Glutamatergic neuron (in vitro differentiated cells): Measurements from ENCODE around the gene CMTR2. TPM values are rescaled to one million over a fixed set of nuclear protein-coding genes. Genes with fewer than 3 reads are reported as not detected.

Experiments
- DNase-seq: peaks from one replicate; pipeline ENCODE4 v3.0.0; 2022
- H3K27ac Mint-ChIP-seq: one replicate; pipeline ENCODE4 v1.8.0; 2020; ENCODE audit warnings: mild to moderate bottlenecking, mixed read lengths, inconsistent platforms; ENCODE audit not compliant: unreplicated experiment
- H3K27me3 Mint-ChIP-seq: one replicate; pipeline ENCODE4 v1.8.0; 2020; ENCODE audit warnings: mild to moderate bottlenecking, moderate library complexity, mixed read lengths, inconsistent platforms; ENCODE audit not compliant: unreplicated experiment
- H3K36me3 Mint-ChIP-seq: one replicate; pipeline ENCODE4 v1.8.0; 2020; ENCODE audit warnings: mild to moderate bottlenecking, mixed read lengths, inconsistent platforms; ENCODE audit not compliant: unreplicated experiment
- H3K4me1 Mint-ChIP-seq: one replicate; pipeline ENCODE4 v1.8.0; 2020; ENCODE audit warnings: mild to moderate bottlenecking, low read depth, mixed read lengths, inconsistent platforms; ENCODE audit not compliant: unreplicated experiment
- H3K4me3 Mint-ChIP-seq: one replicate; pipeline ENCODE4 v1.8.0; 2020; ENCODE audit warnings: mild to moderate bottlenecking, mixed read lengths, inconsistent platforms; ENCODE audit not compliant: unreplicated experiment
- H3K9me3 Mint-ChIP-seq: one replicate; pipeline ENCODE4 v1.8.0; 2020; ENCODE audit warnings: mild to moderate bottlenecking, moderate library complexity, mixed read lengths, inconsistent platforms; ENCODE audit not compliant: unreplicated experiment
- CTCF ChIP-seq: fragments of 200-600 bp; sonication (generic); IDR thresholded peaks from one replicate; pipeline ENCODE4 v1.5.0; 2021; ENCODE audit not compliant: partially characterized antibody, unreplicated experiment
- total RNA-seq: library from RNA; stranded (reverse); fragmentation: NEBNext Ultra II Directional; extraction: Animal tissue kit (Norgen Biotek cat#: 25700); gene quantifications from one replicate; pipeline ENCODE4 v1.2.1, GENCODE V29; 2021; ENCODE audit not compliant: unreplicated experiment

Gene CMTR2
- total RNA-seq, 1 donor from 2014 or later: 14.7 TPM

GRCh38 chr16:71246309-71246708 is 42.9 kb downstream of the CMTR2 start:
- H3K9me3 Mint-ChIP-seq: peaks cover 1% of the 10 kb centered on the region
- no peak overlapping the region for H3K4me3 Mint-ChIP-seq
- H3K4me1 Mint-ChIP-seq: peaks cover 8% of the 10 kb centered on the region
- peaks cover 2% of the 10 kb centered on the region for H3K27me3 Mint-ChIP-seq
- no peaks in the 10 kb centered on the region for H3K36me3 Mint-ChIP-seq
- H3K27ac Mint-ChIP-seq: no peak overlapping the region
- TF ChIP-seq CTCF: no peak
- no peak for DNase-seq

- no peak for DNase-seq
- Mint-ChIP-seq H3K4me1 (peaks cover 8% of the 10 kb centered on the region), H3K27ac (no peak overlapping the region), H3K27me3 (peaks cover 2% of the 10 kb centered on the region), H3K4me3 (no peak overlapping the region), H3K36me3 (no peaks in the 10 kb centered on the region), H3K9me3 (peaks cover 1% of the 10 kb centered on the region)
- TF ChIP-seq CTCF: no peak
Observed at GRCh38 chr16:71244521-71244920, 44.7 kb downstream of the CMTR2 start.

GRCh38 chr16:71242601-71243000 is 46.6 kb downstream of the CMTR2 start:
- TF ChIP-seq CTCF: no peak
- H3K36me3 Mint-ChIP-seq: no peaks in the 10 kb centered on the region
- peaks cover 4% of the 10 kb centered on the region for H3K27me3 Mint-ChIP-seq
- no peak for DNase-seq
- H3K9me3 Mint-ChIP-seq: peaks cover 1% of the 10 kb centered on the region
- H3K4me1 Mint-ChIP-seq: peaks cover 2% of the 10 kb centered on the region
- no peak overlapping the region for H3K27ac Mint-ChIP-seq
- no peak overlapping the region for H3K4me3 Mint-ChIP-seq

- no peaks in the 10 kb centered on the region for H3K9me3 Mint-ChIP-seq
- DNase-seq: no peak
- H3K4me1 Mint-ChIP-seq: no peaks in the 10 kb centered on the region
- H3K4me3 Mint-ChIP-seq: no peak overlapping the region
- peaks cover 1% of the 10 kb centered on the region for H3K27me3 Mint-ChIP-seq
- no peak overlapping the region for H3K27ac Mint-ChIP-seq
- peaks cover under 1% of the 10 kb centered on the region for H3K36me3 Mint-ChIP-seq
- no peak for TF ChIP-seq CTCF
Observed at GRCh38 chr16:71242036-71242435, 47.2 kb downstream of the CMTR2 start.

Other genes with a start within 250 kb of the CMTR2 start
- gene HYDIN, start 58.7 kb downstream of the CMTR2 start, total RNA-seq: 7.0 TPM
- gene CALB2, start 69.3 kb upstream of the CMTR2 start, total RNA-seq: 0.39 TPM
- not detected for gene TLE7, start 152.7 kb upstream of the CMTR2 start, total RNA-seq
- gene ZNF23, start 172.8 kb upstream of the CMTR2 start, total RNA-seq: 17.3 TPM
- gene ZNF19, start 199.9 kb upstream of the CMTR2 start, total RNA-seq: 9.3 TPM
- not detected for gene CHST4, start 237.0 kb upstream of the CMTR2 start, total RNA-seq